SK-N-SH (cell line): ENCODE results near the gene SLC12A7. TPM values are rescaled to one million over a fixed set of nuclear protein-coding genes. Genes with fewer than 3 reads are reported as not detected.

Source experiments
- CTCF ChIA-PET: fragments of 300-600, 350-600 bp; formaldehyde crosslinking; extraction: SDS; loops from one replicate; lab custom pipeline; 2021; lab: Yijun Ruan, JAX
- POLR2A ChIA-PET: fragments of 350-600 bp; sonication (Branson Sonifier 250); formaldehyde crosslinking; extraction: SDS; loops from one replicate; lab custom pipeline; 2020; ENCODE audit warnings: antibody characterized with exemption, inconsistent platforms; lab: Yijun Ruan, JAX
- DNase-seq: peaks from one replicate; pipeline ENCODE4 v3.0.0; 2012
- H2AFZ ChIP-seq: fragments of 200-600 bp; sonication (generic); 2 replicates; pipeline ENCODE4 v1.8.1; 2016; ENCODE audit warnings: antibody characterized with exemption, mild to moderate bottlenecking, low read depth
- H3F3A ChIP-seq: fragments of 200-600 bp; sonication (generic); replicated peaks from 2 replicates; pipeline ENCODE3; 2016; ENCODE audit warnings: antibody characterized with exemption, mild to moderate bottlenecking; ENCODE audit not compliant: insufficient read depth
- H3K27ac ChIP-seq, 2 experiments: fragments of 200-500 bp in 1 of 2; fragments of 200-600 bp in 1 of 2; sonication (Bioruptor generic) in 1 of 2; sonication (generic), shearing (Covaris generic) in 1 of 2; 2 replicates each; pipeline versions ENCODE4 v1.5.1 to v1.6.1; 2014 to 2016; ENCODE audit warnings: low read depth in 2 of 2, inconsistent platforms in 1 of 2, low read length in 1 of 2, mild to moderate bottlenecking in 1 of 2, mixed read lengths in 1 of 2
- H3K27me3 ChIP-seq: fragments of 200-600 bp; sonication (generic), shearing (Covaris generic); 2 replicates; pipeline ENCODE4 v1.6.1; 2016; ENCODE audit warnings: mixed run types; ENCODE audit not compliant: insufficient read depth
- H3K36me3 ChIP-seq, 2 experiments: fragments of 200-500 bp in 1 of 2; fragments of 200-600 bp in 1 of 2; sonication (Bioruptor generic) in 1 of 2; sonication (generic) in 1 of 2; replicated peaks in 1 of 2; 2 replicates each; pipeline versions ENCODE3 to v1.5.1; 2014 to 2016; ENCODE audit warnings: low read length in 1 of 2, mild to moderate bottlenecking in 1 of 2; ENCODE audit not compliant: insufficient read depth in 2 of 2, control insufficient read depth in 1 of 2
- H3K4me1 ChIP-seq, 2 experiments: fragments of 200-500 bp in 1 of 2; fragments of 200-600 bp in 1 of 2; sonication (Bioruptor generic) in 1 of 2; sonication (generic), shearing (Covaris generic) in 1 of 2; 2 replicates each; pipeline versions ENCODE4 v1.5.1 to v1.6.1; 2014 to 2016; ENCODE audit warnings: low read depth in 1 of 2, low read length in 1 of 2, mixed run types in 1 of 2; ENCODE audit not compliant: insufficient read depth in 2 of 2, control insufficient read depth in 1 of 2
- H3K4me2 ChIP-seq: fragments of 200-600 bp; sonication (generic), shearing (Covaris generic); 2 replicates; pipeline ENCODE4 v1.6.1; 2017; ENCODE audit warnings: mixed run types
- H3K4me3 ChIP-seq, 2 experiments: fragments of 200-500 bp in 1 of 2; fragments of 200-600 bp in 1 of 2; sonication (Bioruptor generic) in 1 of 2; sonication (generic), shearing (Covaris generic) in 1 of 2; 2 replicates each; pipeline versions ENCODE4 v1.5.1 to v1.8.1; 2014 to 2016; ENCODE audit warnings: low read depth in 2 of 2, inconsistent platforms in 1 of 2, low read length in 1 of 2, mild to moderate bottlenecking in 1 of 2, mixed read lengths in 1 of 2, moderate library complexity in 1 of 2
- H3K79me2 ChIP-seq: fragments of 200-600 bp; sonication (generic); 2 replicates; pipeline ENCODE4 v1.8.1; 2017; ENCODE audit warnings: mild to moderate bottlenecking; ENCODE audit not compliant: insufficient read depth
- H3K9ac ChIP-seq: fragments of 200-600 bp; sonication (generic); 2 replicates; pipeline ENCODE4 v1.6.1; 2017; ENCODE audit warnings: mixed run types
- H3K9me2 ChIP-seq: fragments of 200-600 bp; sonication (generic); 2 replicates; pipeline ENCODE4 v1.6.1; 2017; ENCODE audit warnings: mixed run types
- H3K9me3 ChIP-seq: fragments of 200-600 bp; sonication (generic); 2 replicates; pipeline ENCODE4 v1.6.1; 2017; ENCODE audit warnings: mixed run types, mild to moderate bottlenecking, moderate library complexity
- H4K20me1 ChIP-seq: fragments of 200-600 bp; sonication (generic); 2 replicates; pipeline ENCODE4 v1.6.1; 2017; ENCODE audit warnings: mild to moderate bottlenecking, mixed run types; ENCODE audit not compliant: insufficient read depth
- ELF1 ChIP-seq: IDR thresholded peaks from 2 replicates; pipeline ENCODE4 v1.4.0; 2012
- EP300 ChIP-seq, 2 experiments: IDR thresholded peaks; 2 replicates each; pipeline versions ENCODE4 v1.4.0 to v1.6.1; 2012; ENCODE audit warnings: borderline replicate concordance in 1 of 2, low read depth in 1 of 2, low read length in 1 of 2
- FOXM1 ChIP-seq: IDR thresholded peaks from 2 replicates; pipeline ENCODE4 v1.4.0; 2012; ENCODE audit warnings: low read depth, mild to moderate bottlenecking
- GATA2 ChIP-seq: sonication (generic); formaldehyde crosslinking; IDR thresholded peaks from 2 replicates; pipeline ENCODE4 v1.5.0; 2020; ENCODE audit warnings: mild to moderate bottlenecking, missing genetic modification reagents
- NRF1 ChIP-seq: IDR thresholded peaks from 2 replicates; pipeline ENCODE4 v1.6.1; 2012; ENCODE audit warnings: low read depth, mild to moderate bottlenecking, low read length
- POLR2AphosphoS5 ChIP-seq: IDR thresholded peaks from 2 replicates; pipeline ENCODE4 v1.6.1; 2012; ENCODE audit warnings: low read depth, low read length
- SIN3A ChIP-seq: IDR thresholded peaks from 2 replicates; pipeline ENCODE4 v1.6.1; 2012; ENCODE audit warnings: low read depth, mild to moderate bottlenecking, low read length, moderate library complexity, borderline replicate concordance
- TAF1 ChIP-seq: IDR thresholded peaks from 2 replicates; pipeline ENCODE4 v1.6.1; 2012; ENCODE audit warnings: low read depth, mild to moderate bottlenecking, low read length, moderate library complexity, borderline replicate concordance
- TEAD4 ChIP-seq: IDR thresholded peaks from 2 replicates; pipeline ENCODE4 v1.4.0; 2012; ENCODE audit warnings: mild to moderate bottlenecking, borderline replicate concordance; ENCODE audit not compliant: insufficient read depth
- WGBS: methylation state at CpG from one replicate; pipeline ENCODE4 v1.1.6; 2017; ENCODE audit warnings: low lambda C conversion rate; 5-methylcytosine and 5-hydroxymethylcytosine counted together
- polyA plus RNA-seq, 3 experiments: library from polyadenylated mRNA; depleted of rRNA; stranded (reverse); fragments of >200 nt; gene quantifications; 2 replicates each; pipeline ENCODE4 v1.2.3, GENCODE V29; 2012
- TF ChIP-seq, protein P1 (sequence below): IDR thresholded peaks from 2 replicates; pipeline ENCODE4 v1.6.1; 2012; ENCODE audit warnings: mild to moderate bottlenecking, low read depth, low read length, moderate library complexity
- TF ChIP-seq, protein P2 (sequence below): IDR thresholded peaks from 2 replicates; pipeline ENCODE4 v1.4.0; 2012; ENCODE audit warnings: low read depth, borderline replicate concordance
- TF ChIP-seq, protein P3 (sequence below): fragments of 150-350 bp; IDR thresholded peaks from 2 replicates; pipeline ENCODE4 v1.6.1; 2016; ENCODE audit warnings: mild to moderate bottlenecking, low read depth, low read length
- TF ChIP-seq, protein P4 (sequence below): IDR thresholded peaks from 2 replicates; pipeline ENCODE4; 2012
- TF ChIP-seq, protein P5 (sequence below): fragments of 150-350 bp; IDR thresholded peaks from 2 replicates; pipeline ENCODE4 v1.6.1; 2017; ENCODE audit warnings: antibody characterized with exemption, low read length, low read depth, borderline replicate concordance

SLC12A7 gene
- polyA plus RNA-seq, 1 of the 3 experiments (the other 2 are of a cell fraction), result 2.6 TPM

DNA sequence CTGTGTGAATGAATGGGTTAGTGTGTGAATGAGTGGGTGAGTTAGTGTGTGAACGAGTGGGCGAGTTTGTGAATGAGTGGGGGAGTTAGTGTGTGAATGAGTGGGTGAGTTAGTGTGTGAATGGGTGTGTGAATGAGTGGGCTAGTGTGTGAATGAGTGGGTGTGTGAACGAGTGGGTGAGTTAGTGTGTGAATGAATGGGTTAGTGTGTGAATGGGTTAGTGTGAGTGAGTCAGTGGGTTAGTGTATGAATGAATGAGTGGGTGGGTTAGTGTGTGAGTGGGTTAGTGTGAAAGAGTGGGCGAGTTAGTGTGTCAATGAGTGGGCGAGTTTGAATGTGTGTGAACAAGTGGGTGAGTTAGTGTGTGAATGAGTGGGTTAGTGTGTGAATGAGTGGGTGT, 67.7 kb downstream of the SLC12A7 start:
- Histone ChIP-seq H3K9ac (no peak overlapping the region), H3F3A (no peaks in the 10 kb centered on the region), H3K27ac (no peak overlapping the region), H3K9me2 (no peaks in the 10 kb centered on the region), H3K9me3 (no peaks in the 10 kb centered on the region), H3K4me3 (no peak overlapping the region), H3K4me2 (no peak overlapping the region), H2AFZ (no peak overlapping the region), H3K27me3 (no peaks in the 10 kb centered on the region), H4K20me1 (no peaks in the 10 kb centered on the region), H3K79me2 (no peaks in the 10 kb centered on the region), H3K36me3 (no peaks in the 10 kb centered on the region), H3K4me1 (no peaks in the 10 kb centered on the region)
- ChIA-PET POLR2A (no interaction called here), CTCF (no interaction called here)
- DNase-seq, result no peak
- TF ChIP-seq, protein P1, sequence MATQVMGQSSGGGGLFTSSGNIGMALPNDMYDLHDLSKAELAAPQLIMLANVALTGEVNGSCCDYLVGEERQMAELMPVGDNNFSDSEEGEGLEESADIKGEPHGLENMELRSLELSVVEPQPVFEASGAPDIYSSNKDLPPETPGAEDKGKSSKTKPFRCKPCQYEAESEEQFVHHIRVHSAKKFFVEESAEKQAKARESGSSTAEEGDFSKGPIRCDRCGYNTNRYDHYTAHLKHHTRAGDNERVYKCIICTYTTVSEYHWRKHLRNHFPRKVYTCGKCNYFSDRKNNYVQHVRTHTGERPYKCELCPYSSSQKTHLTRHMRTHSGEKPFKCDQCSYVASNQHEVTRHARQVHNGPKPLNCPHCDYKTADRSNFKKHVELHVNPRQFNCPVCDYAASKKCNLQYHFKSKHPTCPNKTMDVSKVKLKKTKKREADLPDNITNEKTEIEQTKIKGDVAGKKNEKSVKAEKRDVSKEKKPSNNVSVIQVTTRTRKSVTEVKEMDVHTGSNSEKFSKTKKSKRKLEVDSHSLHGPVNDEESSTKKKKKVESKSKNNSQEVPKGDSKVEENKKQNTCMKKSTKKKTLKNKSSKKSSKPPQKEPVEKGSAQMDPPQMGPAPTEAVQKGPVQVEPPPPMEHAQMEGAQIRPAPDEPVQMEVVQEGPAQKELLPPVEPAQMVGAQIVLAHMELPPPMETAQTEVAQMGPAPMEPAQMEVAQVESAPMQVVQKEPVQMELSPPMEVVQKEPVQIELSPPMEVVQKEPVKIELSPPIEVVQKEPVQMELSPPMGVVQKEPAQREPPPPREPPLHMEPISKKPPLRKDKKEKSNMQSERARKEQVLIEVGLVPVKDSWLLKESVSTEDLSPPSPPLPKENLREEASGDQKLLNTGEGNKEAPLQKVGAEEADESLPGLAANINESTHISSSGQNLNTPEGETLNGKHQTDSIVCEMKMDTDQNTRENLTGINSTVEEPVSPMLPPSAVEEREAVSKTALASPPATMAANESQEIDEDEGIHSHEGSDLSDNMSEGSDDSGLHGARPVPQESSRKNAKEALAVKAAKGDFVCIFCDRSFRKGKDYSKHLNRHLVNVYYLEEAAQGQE, result no peak
- TF ChIP-seq, protein P2, sequence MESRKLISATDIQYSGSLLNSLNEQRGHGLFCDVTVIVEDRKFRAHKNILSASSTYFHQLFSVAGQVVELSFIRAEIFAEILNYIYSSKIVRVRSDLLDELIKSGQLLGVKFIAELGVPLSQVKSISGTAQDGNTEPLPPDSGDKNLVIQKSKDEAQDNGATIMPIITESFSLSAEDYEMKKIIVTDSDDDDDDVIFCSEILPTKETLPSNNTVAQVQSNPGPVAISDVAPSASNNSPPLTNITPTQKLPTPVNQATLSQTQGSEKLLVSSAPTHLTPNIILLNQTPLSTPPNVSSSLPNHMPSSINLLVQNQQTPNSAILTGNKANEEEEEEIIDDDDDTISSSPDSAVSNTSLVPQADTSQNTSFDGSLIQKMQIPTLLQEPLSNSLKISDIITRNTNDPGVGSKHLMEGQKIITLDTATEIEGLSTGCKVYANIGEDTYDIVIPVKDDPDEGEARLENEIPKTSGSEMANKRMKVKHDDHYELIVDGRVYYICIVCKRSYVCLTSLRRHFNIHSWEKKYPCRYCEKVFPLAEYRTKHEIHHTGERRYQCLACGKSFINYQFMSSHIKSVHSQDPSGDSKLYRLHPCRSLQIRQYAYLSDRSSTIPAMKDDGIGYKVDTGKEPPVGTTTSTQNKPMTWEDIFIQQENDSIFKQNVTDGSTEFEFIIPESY, result no peak
- TF ChIP-seq NRF1, result no peak
- TF ChIP-seq, protein P3, sequence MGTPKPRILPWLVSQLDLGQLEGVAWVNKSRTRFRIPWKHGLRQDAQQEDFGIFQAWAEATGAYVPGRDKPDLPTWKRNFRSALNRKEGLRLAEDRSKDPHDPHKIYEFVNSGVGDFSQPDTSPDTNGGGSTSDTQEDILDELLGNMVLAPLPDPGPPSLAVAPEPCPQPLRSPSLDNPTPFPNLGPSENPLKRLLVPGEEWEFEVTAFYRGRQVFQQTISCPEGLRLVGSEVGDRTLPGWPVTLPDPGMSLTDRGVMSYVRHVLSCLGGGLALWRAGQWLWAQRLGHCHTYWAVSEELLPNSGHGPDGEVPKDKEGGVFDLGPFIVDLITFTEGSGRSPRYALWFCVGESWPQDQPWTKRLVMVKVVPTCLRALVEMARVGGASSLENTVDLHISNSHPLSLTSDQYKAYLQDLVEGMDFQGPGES, result no peak
- TF ChIP-seq, protein P4, sequence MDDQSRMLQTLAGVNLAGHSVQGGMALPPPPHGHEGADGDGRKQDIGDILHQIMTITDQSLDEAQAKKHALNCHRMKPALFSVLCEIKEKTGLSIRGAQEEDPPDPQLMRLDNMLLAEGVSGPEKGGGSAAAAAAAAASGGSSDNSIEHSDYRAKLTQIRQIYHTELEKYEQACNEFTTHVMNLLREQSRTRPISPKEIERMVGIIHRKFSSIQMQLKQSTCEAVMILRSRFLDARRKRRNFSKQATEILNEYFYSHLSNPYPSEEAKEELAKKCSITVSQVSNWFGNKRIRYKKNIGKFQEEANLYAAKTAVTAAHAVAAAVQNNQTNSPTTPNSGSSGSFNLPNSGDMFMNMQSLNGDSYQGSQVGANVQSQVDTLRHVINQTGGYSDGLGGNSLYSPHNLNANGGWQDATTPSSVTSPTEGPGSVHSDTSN, result no peak
- TF ChIP-seq TAF1, result no peak
- TF ChIP-seq GATA2, result no peak
- TF ChIP-seq, protein P5, sequence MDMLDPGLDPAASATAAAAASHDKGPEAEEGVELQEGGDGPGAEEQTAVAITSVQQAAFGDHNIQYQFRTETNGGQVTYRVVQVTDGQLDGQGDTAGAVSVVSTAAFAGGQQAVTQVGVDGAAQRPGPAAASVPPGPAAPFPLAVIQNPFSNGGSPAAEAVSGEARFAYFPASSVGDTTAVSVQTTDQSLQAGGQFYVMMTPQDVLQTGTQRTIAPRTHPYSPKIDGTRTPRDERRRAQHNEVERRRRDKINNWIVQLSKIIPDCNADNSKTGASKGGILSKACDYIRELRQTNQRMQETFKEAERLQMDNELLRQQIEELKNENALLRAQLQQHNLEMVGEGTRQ, result no peak
- TF ChIP-seq POLR2AphosphoS5, result no peak
- no peak for TF ChIP-seq SIN3A
- no peak for TF ChIP-seq EP300 (IDR thresholded peaks at IDR 0.05; ENCODE audit: borderline replicate concordance in 1 of 2, low read depth in 1 of 2, low read length in 1 of 2)
- TF ChIP-seq TEAD4, result no peak
- no peak for TF ChIP-seq FOXM1
- no peak for TF ChIP-seq ELF1
- WGBS, result 24% methylated on average over 5 of the region's 5 CpGs
